Muscle of leg (tissue), 9 donors: ENCODE results near the gene TRIM40. TPM values are rescaled to one million over a fixed set of nuclear protein-coding genes. Genes with fewer than 3 reads are reported as not detected.

Source experiments
- polyA plus RNA-seq, 8 donors: library from polyadenylated mRNA; unstranded; fragments of 120-200 nt; gene quantifications; one replicate each; pipeline versions ENCODE4 v1.2.1 to v1.2.3, GENCODE V29; 2013; ENCODE audit warnings: inconsistent platforms in 1 of 8, low replicate concordance in 1 of 8; ENCODE audit not compliant: insufficient read length in 8 of 8, insufficient read depth in 1 of 8
- total RNA-seq: library from RNA; stranded (reverse); fragments of 120-200 nt; gene quantifications from one replicate; pipeline ENCODE4 v1.2.4, GENCODE V29; 2013

Gene TRIM40
- total and polyA plus RNA-seq, 9 donors = 0.56 TPM; not detected in 8

Other genes starting within 250 kb of the TRIM40 start
- gene HLA-A, start 193.6 kb upstream of the TRIM40 start, total RNA-seq = 104 TPM
- gene HLA-A, start 193.6 kb upstream of the TRIM40 start, polyA plus RNA-seq = 100 to 1,000 TPM in 5 of 8 donors, 10 to 100 TPM in 3; 55.7 to 138 (median 111) TPM
- 38.3 TPM for gene POLR1H, start 74.9 kb upstream of the TRIM40 start, total RNA-seq
- gene POLR1H, start 74.9 kb upstream of the TRIM40 start, polyA plus RNA-seq = 10 to 100 TPM; 19.7 to 31.3 (median 25.5) TPM
- gene PPP1R11, start 68.9 kb upstream of the TRIM40 start, total RNA-seq = 17.9 TPM
- 10 to 100 TPM; 27.7 to 35.6 (median 33.0) TPM for gene PPP1R11, start 68.9 kb upstream of the TRIM40 start, polyA plus RNA-seq
- gene RNF39, start 60.4 kb upstream of the TRIM40 start, total RNA-seq = not detected
- gene RNF39, start 60.4 kb upstream of the TRIM40 start, polyA plus RNA-seq = 1 to 10 TPM in 1 of 8 donors, under 1 TPM in 7; 0.46 to 1.1 (median 0.67) TPM
- not detected for gene TRIM31, start 23.1 kb upstream of the TRIM40 start, total RNA-seq
- under 1 TPM in 3 of 8 donors, not detected in 5; 0.06 to 0.44 (median 0.12) TPM for gene TRIM31, start 23.1 kb upstream of the TRIM40 start, polyA plus RNA-seq
- gene TRIM10, start 25.1 kb downstream of the TRIM40 start, total RNA-seq = 0.18 TPM
- gene TRIM10, start 25.1 kb downstream of the TRIM40 start, polyA plus RNA-seq = under 1 TPM; 0.17 to 0.83 (median 0.66) TPM
- gene TRIM15, start 27.4 kb downstream of the TRIM40 start, total RNA-seq = not detected
- gene TRIM15, start 27.4 kb downstream of the TRIM40 start, polyA plus RNA-seq = 1 to 10 TPM in 1 of 8 donors, under 1 TPM in 1, not detected in 6; 0.64 to 3.6 TPM
- 10.1 TPM for gene TRIM26, start 77.3 kb downstream of the TRIM40 start, total RNA-seq
- 10 to 100 TPM; 12.8 to 19.1 (median 15.7) TPM for gene TRIM26, start 77.3 kb downstream of the TRIM40 start, polyA plus RNA-seq
- gene TRIM39, start 190.8 kb downstream of the TRIM40 start, total RNA-seq = 7.4 TPM
- 1 to 10 TPM; 6.5 to 8.7 (median 7.3) TPM for gene TRIM39, start 190.8 kb downstream of the TRIM40 start, polyA plus RNA-seq
- 22.3 TPM for gene RPP21, start 209.0 kb downstream of the TRIM40 start, total RNA-seq
- 10 to 100 TPM; 19.4 to 23.8 (median 22.2) TPM for gene RPP21, start 209.0 kb downstream of the TRIM40 start, polyA plus RNA-seq